Activated naive CD8-positive, alpha-beta T cell treated with anti-CD3 and anti-CD28 coated beads, Interleukin-2, amount 50 U/mL, for 16 hours (primary cell): ENCODE results near the gene S100A11.

Experiments used
- DNase-seq: peaks from one replicate; pipeline ENCODE4 v3.0.0-alpha.2; 2020; ENCODE audit warnings: low read depth, low spot score

The S100A11 gene

DNA sequence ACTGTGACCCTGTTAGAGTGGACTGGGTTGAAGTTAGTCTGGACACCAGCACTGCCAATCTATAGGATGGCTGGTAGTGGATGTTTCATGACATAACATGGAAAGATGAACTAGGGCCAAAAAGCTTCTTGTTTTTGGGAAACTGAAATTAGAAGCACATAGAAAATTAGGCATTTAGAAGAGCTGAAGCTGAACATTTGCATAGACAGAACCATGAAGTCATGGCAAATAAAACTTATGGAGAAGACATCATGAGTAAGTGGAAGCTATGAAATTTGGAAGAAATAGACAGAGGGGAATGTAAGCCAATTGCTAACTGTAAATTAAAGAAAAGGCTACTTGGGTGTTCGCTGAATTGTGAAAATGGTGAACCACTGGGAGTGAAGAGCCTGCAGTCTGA, 2.7 kb upstream of the S100A11 start:
- no peak for DNase-seq

DNA sequence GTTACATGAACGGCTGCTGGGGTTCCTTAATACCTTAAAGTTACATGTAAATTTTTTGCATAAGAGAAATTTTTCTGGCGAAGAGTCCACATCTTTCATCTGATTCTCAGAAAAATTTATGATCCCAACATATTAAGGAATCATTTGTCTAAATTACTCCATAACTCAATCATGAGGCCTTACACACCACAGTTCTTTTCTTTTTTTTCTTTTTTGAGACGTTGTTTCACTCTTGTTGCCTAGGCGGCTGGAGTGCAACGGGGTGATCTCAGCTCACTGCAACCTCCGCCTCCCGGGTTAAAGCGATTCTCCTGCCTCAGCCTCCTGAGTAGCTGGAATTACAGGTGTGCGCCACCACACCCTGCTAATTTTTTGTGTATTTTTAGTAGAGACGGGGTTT, 2.1 kb upstream of the S100A11 start:
- no peak for DNase-seq

DNA sequence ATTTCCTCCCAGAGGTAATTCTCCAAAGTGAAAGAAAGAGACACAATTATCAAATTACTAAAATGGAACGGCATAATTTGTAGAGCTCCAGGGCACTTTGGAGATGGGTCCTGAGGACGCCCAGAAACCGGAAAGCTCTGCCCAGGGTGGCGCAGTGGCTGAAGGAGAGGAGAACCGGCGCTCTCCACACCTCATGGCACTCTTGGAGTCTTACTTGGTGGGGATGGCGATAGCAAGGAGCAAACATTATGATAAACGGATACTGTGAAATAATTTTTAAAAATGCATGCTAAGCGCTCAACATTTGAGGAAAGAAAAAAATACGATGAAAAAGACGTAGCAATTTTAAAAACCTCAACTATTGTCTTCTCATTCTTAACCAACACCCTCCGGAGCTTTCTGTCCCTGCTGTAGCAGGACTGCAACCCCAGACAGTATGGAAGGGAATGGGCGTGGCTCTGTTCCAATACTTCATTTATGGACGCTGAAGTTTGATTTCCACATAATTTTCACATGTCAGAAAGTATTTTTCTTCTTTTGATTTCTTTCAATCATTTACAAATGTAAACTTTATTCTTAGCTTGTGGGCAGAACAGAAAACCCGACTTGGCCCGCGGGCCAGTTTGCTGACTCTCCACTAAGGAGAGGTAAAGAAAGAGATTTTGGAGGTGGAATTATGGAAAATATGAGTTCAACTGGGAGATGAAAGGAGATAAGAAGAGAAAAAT, 1.1 kb downstream of the S100A11 start:
- no peak for DNase-seq

DNA sequence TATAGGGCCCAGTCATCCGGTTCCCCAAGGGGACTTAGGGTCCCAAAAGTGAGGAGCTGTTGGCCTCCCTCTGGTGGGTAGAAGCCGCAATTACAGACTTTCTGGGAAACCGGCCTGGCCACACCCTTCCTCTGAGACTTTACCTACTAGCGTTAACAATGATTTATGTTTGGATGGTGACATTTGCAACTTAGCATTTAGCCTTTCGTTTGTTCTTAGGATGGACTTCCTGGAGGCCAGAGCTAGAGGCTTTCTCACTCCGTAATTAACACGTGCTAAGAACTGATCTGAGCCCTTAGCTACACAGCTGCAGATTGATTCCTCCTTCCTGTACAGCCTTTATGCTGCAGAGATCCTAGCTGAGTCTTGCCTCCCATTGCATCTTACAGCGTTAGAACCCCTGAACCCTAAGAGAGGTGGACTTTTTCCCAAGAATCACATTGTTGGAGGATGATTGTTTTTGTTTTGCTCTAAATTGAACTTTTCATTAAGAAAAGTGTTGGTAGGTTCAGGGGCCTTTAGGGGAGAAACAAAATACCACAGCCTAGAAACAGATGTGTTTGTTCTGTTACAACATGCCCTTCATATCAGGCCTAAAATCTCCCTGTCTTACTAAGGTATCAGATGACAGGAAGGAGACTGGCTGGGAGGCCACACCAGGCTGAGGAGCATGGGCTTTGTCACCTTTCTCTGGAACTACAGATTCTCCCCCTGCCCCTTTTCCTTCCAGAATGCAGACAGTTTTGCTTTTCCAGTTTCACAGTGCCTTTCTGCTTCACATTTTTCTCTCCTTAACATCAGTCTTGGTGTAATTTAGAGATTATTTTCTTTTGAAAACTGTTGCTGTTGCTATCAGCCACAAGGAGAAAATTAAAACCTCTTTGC, 1.9 kb downstream of the S100A11 start:
- peak; percentile 16 for DNase-seq

DNA sequence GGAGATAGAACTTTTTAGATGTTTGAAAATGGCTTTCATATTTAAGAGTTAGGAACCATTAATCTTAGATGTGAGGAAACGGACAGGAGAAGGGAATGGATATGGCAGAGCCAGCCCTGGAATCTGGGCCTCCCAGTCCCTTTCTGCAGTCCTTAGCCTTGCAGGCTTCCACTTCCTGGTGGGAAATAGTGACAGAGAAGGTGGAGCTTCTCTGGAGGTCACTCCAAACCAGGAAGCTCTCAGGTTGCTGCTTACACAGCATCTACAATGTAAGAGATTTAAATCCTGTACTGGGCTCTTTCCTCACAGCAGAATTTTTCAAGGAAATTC, 2.5 kb downstream of the S100A11 start:
- DNase-seq, result no peak

DNA sequence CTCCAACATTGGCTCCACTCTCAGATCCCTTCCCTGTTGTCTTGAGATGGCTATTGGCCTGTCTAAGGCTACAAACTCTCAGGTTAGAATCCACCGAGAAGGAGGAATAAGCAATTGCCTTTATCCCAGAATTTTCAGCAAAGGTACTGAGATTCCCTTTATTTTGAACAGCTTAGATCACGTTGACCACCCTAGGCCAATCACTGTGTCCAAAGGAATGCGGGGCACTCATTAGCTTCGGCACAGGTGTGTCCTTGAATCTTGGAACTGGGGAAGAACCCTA, 6.9 kb downstream of the S100A11 start:
- no peak for DNase-seq

DNA sequence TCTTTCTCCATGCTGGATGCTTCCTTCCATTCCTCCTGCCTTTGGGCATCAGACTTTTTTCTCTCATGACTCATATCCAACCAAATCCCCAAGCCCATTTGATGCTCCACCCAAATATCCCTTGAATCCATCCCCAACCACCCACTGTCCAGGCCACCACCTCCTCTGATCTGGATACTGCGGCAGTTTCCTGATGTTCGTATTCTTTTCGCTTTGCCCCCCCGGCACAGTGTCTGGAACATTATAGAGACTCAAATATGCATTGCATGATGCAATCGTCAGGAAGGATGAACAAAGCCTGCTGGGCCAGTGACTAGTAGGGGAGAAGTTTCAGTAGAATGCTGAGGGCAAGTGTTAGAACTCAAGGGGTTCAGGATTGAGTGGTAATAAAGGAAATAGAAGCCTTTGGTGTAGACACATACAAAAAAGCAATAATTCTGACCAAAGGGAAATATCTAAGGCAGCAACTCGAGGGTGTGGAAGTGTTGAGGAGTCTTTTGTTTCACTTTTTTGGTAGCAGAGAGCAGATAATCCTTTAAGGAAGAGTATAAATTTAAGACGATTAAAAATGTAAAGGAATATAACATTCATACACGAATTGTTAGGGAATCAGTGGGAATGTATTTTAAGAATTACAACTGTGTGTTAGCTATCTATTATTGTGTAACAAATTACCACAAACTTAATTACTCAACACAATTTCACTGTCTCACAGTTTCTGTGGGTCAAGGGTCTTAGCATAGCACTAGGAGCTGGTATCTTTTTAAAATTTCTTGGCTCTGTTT, 7.5 kb downstream of the S100A11 start:
- DNase-seq, result no peak

DNA sequence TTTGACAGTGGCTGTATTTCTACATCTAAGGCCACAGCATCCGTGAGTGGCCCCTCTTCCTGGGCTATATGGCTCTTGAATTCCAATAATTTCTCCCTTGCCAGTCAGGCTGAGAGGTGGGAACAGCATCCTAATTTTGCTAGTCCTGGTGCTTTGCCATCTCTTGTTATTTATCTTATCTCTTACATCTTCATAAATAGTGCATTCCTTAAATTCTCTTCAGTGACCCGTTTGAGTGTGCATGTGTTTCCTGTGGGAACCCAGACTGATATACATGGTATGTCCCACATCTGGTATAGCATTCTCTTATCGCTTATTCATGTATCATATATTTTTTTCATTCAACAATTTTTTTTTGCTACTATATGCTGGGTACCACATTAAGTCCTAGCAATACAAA, 9.9 kb downstream of the S100A11 start:
- DNase-seq, result no peak

DNA sequence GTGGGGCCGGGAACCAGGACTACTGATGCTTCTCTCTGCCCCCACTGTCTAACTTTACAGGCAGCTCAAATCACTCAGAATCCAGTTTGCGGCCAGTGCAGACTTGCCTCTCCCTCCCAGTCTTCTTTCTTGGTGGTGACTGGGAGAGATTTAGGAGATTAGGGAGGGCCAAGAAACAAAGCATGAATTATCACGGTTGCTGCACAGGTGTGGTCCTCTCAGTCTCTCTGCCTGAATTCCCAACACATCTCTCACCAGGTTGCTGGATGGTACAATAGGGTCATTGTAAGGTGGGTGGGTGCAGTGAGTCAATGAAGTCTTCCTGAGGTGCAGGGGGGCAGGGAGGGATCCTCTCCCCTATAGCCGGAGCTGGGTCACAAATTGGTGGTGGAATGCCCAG, 12.6 kb downstream of the S100A11 start:
- no peak for DNase-seq

DNA sequence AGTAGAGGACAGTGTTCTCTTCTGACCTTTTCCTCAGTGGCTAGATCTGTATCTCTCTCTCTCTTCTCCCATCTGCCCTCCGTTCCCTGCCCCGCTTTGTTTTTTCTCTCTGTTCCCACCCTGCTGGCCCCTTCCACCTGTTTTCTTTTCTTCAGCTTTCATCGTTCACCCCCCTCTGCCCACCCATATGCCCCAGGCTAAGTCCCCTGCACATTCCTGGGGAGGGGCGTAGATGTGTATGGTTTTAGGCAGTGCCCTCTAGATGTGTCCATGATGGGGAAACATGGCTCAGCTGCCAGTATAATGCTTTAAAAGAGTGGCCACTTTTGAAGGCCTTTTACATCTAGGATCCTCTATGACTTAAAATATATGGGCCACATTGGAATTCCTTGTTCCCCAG, 13.6 kb downstream of the S100A11 start:
- DNase-seq, result no peak

DNA sequence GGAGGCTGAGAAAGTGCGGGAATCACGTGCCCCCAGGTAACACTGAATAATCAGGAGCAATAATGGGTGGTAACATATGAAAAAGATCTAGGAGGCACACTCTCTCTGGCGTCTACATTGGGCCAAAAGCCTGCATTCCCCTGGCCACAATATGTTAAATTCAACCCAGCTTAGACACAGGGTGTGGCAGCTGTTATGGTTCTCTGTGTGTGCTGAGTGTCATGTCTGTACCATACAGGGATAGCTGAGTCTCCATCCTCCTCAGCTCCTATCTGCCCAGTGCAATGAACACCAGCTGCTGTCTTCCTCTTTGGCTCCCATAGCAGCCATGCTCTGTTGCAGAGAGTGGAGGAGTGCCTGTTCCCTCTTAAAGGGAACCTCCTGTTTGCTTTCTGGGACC, 14.3 kb downstream of the S100A11 start:
- no peak for DNase-seq

DNA sequence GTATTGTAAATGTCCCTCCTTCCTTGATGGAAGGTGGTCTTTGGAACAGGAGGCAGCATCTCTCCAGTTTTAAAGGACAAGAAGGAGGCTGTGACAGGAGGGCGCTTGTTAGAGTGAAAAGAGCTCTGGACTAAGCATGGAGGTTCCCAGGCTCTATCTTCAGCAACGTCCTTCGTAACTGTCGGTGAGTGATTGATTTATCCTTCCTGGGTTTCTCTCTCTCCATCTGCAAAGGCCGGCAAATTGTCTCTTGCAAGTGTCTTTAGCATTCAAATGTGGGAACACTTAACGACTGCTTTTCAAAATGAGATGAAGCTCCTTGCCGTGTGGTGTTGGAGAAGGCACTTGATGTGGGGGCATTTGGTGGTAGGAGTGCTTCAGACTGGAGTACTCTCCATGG, 15.2 kb downstream of the S100A11 start:
- DNase-seq, result no peak

DNA sequence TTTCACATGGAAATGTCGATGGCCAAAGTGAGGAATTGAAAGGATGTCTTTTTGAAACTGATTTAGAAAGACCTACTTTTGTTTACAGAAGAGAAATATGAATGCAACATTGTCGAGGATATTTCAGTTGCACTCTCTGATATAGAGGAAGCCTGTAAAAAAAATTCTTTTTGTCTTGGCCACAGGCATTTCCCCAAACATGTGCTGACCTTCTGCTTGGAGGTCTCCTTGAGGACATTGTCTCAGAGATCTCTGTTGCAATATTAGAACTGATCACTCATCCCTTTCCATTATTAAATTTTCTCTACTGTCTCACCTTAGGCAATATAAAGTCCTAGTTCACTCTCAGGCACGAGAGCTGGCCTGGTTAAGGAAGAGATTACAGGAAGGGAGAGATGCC, 16.0 kb downstream of the S100A11 start:
- DNase-seq, result no peak

DNA sequence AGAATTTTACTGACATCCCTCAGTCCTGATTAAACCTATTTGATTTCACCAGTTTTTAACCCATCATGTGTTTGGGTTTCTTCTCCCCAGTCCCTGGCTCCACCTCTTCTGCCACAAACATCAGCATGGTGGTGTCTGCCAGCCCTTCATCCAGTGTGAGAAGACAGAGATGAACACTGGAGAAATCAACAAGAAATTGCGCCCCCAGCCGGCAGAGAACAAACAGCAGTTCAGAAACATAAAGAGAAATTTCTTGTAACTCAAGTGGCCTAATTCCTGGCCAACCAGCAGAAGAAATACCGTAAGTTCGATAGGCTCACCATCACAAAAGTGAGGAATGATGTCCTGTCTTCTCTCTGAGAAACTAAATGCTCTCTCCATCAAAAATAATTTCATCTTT, 18.3 kb downstream of the S100A11 start:
- no peak for DNase-seq

DNA sequence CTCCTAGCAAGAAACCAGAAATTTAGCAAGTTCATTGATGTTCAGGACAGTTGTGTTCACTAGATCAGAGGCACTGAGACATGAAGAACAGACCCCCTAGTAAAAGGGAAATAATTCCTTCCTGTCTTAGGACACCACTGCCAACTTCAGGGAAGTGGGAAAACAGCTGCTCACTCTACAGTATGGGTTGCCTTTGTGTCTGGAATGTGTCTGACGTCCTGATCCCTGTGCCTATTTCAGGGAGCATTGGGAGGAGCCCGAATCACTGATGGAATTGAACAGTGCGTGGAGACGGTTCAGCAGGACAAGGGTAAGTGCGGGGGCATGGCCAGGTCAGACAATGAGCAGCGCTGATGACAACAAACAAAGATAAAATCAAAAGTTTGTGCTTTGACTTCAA, 21.0 kb downstream of the S100A11 start:
- no peak for DNase-seq

DNA sequence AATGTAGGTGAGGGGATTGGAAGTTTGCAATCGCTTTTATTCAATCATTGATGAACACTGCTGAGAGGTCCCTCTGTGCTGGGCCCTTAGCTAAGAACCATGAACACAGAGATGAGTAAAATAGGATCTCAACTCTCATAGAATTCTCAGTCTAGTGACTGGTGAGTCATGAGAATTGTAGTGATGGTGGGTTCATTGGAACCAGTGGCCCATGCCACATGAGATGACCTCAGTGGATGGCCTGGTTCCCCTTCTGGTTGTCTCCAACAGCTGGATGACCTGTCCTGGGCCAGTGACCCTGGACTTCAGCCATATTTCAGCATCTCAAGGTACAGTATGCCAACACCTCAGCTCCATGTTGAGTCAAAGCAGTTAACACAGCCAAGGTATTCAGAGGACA, 21.9 kb downstream of the S100A11 start:
- DNase-seq, result no peak

DNA sequence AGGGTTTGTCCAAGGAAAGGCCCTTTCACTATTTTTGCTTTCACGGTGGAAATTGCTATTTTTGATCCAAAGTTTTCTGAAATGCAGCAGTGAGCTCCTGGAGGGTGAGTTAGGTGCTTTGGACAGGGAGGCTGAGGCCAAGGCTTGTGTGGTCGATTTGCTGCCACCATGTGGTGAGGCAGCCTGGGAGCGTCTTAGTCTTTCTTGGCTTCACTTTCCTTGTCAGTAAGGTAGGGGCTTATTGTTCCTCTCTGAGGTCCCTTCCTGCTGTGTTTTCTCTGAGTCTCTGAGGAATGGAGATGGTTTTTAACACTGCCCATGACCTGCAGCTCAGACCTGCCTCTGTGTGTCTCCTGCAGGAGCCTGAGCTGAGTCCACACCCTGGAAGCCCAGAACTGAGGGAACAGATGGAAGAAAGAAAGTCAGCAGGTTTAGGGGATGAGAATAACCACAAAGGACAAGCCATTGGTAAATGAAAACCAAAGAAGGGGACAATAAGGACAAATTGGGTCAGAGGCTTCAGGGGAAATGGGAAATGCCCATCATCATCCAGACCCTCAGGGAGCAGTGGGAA, 23.1 kb downstream of the S100A11 start:
- DNase-seq, result no peak

DNA sequence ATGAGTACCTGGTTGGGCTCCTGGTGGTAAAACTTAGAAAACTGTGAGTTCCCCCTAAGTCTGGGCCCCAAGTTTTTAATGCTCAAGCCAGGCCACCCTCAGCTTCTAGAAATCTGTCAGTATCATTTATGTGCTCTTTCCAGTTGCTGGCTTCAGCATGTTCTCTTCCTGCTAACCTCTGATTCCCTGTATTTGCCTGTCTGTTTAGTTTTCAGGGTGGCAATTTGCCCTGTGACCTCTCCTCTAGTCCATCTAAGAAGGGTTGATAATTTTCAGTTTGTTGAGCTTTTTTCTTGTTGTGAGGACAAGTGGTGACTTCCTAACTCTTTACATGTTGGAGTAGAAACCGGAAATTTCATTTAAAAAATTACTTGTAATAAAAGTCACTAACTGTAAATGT, 27.1 kb downstream of the S100A11 start:
- DNase-seq, result no peak

DNA sequence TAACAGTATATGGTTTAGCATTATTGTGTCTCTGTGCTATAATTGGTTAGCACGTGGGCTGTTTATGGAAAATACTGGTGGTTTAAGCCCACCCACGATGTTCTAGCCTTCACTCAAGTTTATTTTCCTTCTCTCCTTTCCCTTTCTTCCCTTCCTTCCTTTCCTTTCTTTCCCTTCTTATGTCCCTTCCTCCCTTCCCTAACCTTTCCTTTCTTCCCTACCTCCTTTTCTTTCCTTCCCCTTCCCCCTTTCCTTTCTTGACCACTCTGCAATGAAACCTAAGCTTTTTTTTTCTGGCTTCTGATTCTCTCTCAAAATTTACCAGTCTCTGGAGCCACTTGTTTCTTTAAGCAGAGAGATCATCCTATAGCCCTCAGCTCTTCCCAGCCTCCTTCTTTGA, 29.8 kb downstream of the S100A11 start:
- DNase-seq, result no peak

DNA sequence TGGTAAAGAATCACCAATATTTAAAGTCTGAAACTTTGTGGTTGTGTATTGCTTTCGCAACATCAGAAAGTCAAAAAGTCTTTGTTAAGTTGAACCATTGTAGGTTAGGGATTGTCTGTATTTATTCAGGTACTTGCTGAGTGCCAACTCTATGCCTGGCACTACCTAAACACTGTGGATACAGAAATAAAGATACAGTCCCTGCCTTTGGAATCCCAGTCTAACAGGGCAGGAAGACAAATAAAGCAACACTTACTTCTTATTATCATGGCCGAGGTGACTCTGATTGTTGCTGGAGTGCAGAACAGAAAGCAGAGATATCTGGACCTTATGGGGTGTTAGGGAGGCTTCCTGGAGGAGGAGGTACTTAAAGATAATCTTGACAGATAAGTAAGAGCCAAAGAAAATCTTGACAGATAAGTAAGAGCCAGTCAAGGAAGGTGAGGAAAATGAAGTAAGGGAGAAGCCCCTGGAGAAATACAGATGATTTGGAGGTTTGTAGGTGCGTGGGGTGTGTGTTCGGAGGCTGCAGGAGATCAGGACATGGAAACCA, 31.4 kb downstream of the S100A11 start:
- no peak for DNase-seq

DNA sequence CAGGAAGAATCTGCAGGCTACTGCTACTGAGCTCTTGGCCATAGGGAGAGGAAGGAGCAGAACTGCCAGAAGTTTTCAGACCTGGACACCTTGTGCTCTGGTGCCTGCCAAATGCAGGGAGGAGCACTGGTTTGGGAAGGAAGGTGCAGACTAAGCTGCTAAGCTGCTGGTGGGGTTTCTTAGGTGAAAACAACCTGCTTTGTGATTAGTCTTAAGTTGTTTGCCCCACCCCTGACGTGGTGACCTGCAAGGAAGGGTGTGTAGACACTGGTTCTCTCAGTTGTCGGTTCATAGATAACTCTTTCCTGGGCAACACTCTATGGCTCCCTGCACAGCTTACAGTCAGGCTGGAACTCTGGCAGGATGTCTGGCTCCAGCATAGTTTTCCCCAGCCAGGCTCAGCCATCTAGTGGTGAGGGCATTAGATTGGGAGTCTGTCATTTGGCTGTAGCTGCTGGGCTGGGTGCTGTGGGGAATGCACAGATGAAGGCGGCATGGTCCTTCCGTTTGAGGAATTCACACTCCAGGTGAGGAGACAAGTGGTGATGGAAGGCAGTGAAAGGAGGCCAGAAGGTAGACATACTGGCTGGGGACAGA, 32.9 kb downstream of the S100A11 start:
- no peak for DNase-seq

DNA sequence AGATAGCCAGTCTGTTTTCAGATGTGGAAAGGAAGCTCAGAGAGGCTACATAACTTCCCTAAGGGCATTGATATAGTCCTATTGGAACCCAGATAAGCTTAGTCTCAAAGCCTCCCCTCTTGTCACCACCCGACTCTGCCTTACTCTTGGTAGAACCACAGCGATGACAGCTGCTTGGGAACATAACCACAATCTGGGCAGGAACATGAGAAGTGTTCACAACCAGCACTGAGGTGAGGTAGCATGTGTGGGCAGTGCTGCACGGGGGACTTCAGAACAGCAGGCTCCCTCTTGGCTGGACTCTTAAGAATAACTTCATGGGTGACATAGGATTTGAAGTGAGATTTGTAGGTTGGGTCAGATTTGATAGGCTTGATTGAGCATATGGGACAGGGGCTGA, 33.8 kb downstream of the S100A11 start:
- DNase-seq, result no peak
